IPS-15b (cell line): ENCODE data around the gene ADCY6.

ENCODE experiments used
- H3K27me3 ChIP-seq: one replicate; pipeline ENCODE4 v1.6.1; 2013; ENCODE audit warnings: low read length; ENCODE audit not compliant: control insufficient read depth, insufficient read depth
- H3K36me3 ChIP-seq: one replicate; pipeline ENCODE4 v1.6.1; 2013; ENCODE audit warnings: low read length; ENCODE audit not compliant: control insufficient read depth, insufficient read depth
- H3K4me1 ChIP-seq: one replicate; pipeline ENCODE4 v1.6.1; 2013; ENCODE audit warnings: mild to moderate bottlenecking, low read length; ENCODE audit not compliant: control insufficient read depth, insufficient read depth
- H3K4me3 ChIP-seq: one replicate; pipeline ENCODE4 v1.5.1; 2013; ENCODE audit warnings: low read depth, low read length
- H3K9ac ChIP-seq: one replicate; pipeline ENCODE4 v1.6.1; 2013; ENCODE audit warnings: low read depth, mild to moderate bottlenecking, low read length
- H3K9me3 ChIP-seq: one replicate; pipeline ENCODE4 v1.6.1; 2013; ENCODE audit warnings: mild to moderate bottlenecking, low read length; ENCODE audit not compliant: control insufficient read depth, insufficient read depth

ADCY6 gene

DNA sequence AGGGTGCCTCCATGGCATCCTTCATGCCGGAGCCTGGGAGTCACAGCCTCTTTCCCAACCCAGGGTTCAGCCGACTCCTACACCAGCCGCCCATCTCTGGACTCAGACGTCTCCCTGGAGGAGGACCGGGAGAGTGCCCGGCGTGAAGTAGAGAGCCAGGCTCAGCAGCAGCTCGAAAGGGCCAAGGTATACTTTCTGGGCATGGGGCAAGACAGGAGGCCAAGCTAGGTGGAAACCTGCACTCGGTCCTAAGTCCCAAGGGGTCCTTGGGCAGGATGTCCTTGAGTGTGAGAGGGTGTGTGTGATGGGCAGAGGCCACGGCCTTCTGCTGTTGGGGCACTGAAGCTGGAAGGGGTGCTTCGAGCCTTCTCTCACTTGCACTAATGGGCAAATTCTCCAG lies 34.4 kb upstream of the ADCY6 start:
- Histone ChIP-seq H3K36me3 (peaks cover 10% of the 10 kb centered on the region), H3K9ac (no peak overlapping the region), H3K4me1 (peaks cover 13% of the 10 kb centered on the region), H3K27me3 (peaks cover 21% of the 10 kb centered on the region), H3K4me3 (no peak overlapping the region), H3K9me3 (no peaks in the 10 kb centered on the region)

GRCh38 chr12:48822711-48823110 lies 33.8 kb upstream of the ADCY6 start:
- Histone ChIP-seq H3K36me3 (peaks cover 7% of the 10 kb centered on the region), H3K9ac (no peak overlapping the region), H3K9me3 (no peaks in the 10 kb centered on the region), H3K4me3 (no peak overlapping the region), H3K4me1 (peaks cover 13% of the 10 kb centered on the region), H3K27me3 (peaks cover 25% of the 10 kb centered on the region)

GRCh38 chr12:48822139-48822538 lies 33.2 kb upstream of the ADCY6 start:
- H3K36me3 ChIP-seq: peaks cover 4% of the 10 kb centered on the region
- no peak overlapping the region for H3K9ac ChIP-seq
- no peak overlapping the region for H3K4me3 ChIP-seq
- no peaks in the 10 kb centered on the region for H3K9me3 ChIP-seq
- peaks cover 30% of the 10 kb centered on the region for H3K27me3 ChIP-seq
- peaks cover 15% of the 10 kb centered on the region for H3K4me1 ChIP-seq

DNA sequence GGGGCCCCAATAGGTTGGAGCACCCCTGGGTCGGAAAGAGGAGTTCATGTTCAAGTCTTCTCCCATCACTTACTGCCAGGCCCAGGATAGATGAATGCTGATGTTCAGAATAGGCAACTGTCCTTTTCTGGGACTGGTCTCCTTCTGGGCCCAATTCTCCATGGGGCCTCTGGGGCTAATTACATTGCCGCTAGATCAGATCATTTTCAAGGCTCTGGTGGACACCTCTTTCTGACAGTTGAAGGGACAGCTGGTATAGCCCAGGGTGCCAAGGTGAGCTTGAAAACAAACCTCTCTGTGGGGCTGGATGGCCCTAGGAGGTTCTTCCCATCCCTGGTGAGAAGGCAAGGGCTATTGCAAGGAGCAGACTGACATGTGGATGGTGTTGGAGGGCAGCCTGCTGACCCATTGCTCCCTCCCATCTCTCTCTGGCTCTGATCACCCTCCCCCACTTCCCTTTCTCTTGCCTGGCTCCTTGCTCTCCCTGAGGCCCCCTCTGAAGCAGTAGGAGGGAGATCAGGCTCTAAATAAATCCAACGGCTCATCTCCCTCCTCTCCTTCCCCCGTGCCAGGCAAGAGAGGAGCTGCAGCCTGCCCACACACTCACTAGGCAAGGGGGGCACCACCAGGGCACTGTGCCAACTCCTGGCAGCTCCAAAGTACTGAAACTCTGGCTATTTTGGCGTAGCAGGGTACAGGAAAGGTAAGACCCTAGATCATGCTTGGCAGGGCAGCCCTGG lies 31.3 kb upstream of the ADCY6 start:
- Histone ChIP-seq H3K36me3 (no peaks in the 10 kb centered on the region), H3K9me3 (no peaks in the 10 kb centered on the region), H3K4me1 (peaks cover 18% of the 10 kb centered on the region), H3K27me3 (peaks cover 47% of the 10 kb centered on the region), H3K4me3 (no peak overlapping the region), H3K9ac (no peak overlapping the region)

- Histone ChIP-seq H3K27me3 (peaks cover 48% of the 10 kb centered on the region), H3K9me3 (no peaks in the 10 kb centered on the region), H3K4me1 (peaks cover 15% of the 10 kb centered on the region), H3K9ac (peak overlapping the region; percentile 24), H3K36me3 (no peaks in the 10 kb centered on the region), H3K4me3 (peak overlapping the region; percentile 88)
These were observed 30.1 kb upstream of the ADCY6 start for GRCh38 chr12:48818831-48819590.

DNA sequence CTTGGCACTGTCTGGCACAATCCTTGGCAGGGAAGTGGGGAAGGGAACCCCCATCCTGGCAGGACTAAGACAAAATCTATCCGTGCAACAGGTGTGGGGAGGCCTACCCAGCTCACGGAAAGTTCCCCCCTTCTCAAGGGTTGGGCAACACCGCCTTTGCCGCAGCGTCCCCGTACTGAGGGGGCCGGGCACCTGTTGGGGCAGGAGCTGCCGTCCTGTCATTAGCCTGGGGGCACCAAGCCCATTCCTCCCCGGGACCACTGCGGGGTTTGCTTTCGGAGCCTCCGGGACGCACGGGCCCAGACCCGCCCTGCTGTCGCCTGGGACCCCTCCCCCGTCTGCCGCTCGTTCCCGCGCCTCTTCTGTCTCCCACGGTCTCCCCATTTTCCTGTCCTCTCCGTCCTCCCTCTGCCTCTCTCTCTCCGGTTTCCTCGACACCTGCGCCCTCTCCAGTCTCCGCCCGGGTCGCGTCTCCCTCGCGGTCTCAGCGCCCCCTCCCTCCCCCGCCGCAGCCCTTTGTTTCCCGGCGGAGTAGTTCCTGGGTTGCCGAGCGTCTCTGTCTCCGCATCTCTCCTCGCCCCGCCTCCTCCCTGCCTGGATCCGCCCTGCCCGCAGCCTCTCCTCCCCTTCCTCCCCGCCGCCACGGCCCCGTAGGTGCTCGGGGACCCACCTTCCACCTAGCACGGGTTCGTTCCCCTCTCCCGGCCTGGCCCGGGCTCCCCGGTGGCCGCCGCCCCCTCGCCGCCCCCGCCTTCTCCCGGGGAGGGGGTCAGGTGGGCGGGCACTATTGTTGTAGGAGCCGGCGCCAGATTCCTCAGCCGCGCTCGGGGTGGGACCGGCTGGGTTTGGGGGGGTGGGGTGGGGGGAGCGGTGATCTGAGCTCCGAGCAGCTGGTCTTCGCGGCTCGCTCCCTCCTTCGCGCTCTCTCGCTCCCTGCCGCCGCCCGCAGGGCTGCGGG lies 29.3 kb upstream of the ADCY6 start, which contains the start of gene CACNB3:
CACNB3 (plus strand) TSS at position 624 of the 958 bp plus-strand sequence. CDS start 434 bp downstream, outside the sequence.
- Histone ChIP-seq H3K36me3 (no peaks in the 10 kb centered on the region), H3K4me1 (peaks cover 12% of the 10 kb centered on the region), H3K9me3 (no peaks in the 10 kb centered on the region), H3K4me3 (peak within 1 kb of the TSS; percentile 88), H3K27me3 (peaks cover 48% of the 10 kb centered on the region), H3K9ac (peak within 1 kb of the TSS; percentile 24)

DNA sequence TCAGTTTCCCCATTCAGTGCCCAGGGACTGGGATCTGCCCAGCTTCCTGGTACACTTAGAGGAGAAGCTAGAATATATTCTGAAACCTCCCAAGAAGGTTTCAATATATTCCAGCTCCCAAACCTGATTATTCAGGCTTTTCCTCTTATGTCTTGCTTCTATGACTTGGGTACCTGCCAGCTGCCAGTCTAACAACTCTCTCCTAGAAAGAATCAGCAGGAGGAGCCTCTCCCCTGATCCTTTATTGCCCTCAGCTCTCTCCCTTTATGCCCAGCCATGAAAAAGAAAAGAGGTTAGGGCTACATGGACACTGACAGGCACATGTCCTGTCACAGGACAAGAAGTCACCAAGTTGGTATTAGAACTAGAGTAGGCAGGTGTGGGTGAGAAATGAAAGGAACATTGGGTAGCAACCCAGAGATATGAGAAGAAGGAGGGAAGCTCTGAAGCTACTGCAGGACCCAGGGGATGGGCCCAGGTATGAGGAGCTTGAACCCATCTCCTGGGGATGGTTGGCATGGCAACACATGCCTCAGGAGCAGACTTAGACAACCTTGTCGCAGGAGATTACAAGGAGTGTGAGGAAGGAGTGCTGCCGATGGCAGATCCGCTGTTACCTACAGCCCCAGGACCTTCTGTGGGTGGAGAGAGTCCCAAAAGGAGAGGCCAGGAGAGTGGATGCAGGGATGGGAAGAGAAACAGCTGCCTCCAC lies 27.4 kb upstream of the ADCY6 start:
- H3K4me1 ChIP-seq: peaks cover 16% of the 10 kb centered on the region
- peak overlapping the region; percentile 86 for H3K4me3 ChIP-seq
- no peaks in the 10 kb centered on the region for H3K9me3 ChIP-seq
- H3K9ac ChIP-seq: no peak overlapping the region
- no peaks in the 10 kb centered on the region for H3K36me3 ChIP-seq
- peaks cover 60% of the 10 kb centered on the region for H3K27me3 ChIP-seq

DNA sequence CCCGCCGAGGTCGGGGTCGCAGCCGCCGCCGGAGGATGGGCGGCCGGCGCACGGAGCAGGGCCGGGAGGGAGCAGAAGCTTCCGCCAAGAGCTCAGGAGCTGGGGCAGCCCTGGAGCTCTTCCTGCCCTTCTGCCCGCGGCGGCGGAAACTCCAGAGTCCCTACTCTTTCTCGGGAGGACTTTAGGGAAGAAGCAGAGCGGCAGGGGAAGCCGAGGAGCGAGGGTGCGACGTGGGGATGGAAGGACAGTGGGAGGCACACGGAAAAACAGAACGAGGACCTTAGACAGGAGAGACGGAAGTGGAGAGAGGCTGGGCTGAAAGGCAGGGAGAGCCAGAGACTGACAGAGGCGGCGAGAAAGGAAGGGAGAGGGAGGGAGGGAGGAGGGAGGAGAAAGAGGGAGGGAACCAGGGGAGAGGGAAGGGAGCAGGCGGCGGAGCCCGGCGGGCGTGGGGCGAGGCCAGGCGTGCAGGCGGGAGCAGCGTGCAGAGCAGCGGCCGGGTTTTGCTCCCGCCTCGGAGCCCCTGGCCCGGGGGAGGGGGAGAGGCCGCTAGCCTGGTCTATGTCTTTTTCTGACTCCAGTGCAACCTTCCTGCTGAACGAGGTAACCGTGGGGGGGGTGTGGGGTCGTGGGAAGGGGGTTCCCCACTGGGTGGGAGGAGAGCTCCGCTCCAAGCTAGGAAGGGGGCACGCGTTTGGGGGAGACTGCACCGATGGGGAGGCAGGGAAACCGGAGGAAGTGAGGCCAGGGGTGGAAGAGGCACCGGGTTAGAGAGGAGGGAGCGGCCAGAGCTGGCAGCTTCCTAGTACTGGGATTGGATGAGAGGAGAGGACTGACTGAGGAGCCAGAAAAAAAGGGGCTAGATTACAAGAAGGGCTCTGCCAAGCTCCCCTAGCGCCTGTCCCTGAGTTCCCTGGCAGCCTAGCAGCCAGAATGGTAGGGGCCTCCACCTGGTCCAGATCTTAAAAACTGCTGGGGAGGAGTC lies 26.5 kb upstream of the ADCY6 start:
- Histone ChIP-seq H3K36me3 (no peaks in the 10 kb centered on the region), H3K4me3 (peak overlapping the region; percentile 86), H3K4me1 (peaks cover 23% of the 10 kb centered on the region), H3K27me3 (peaks cover 62% of the 10 kb centered on the region), H3K9me3 (no peaks in the 10 kb centered on the region), H3K9ac (no peak overlapping the region)

DNA sequence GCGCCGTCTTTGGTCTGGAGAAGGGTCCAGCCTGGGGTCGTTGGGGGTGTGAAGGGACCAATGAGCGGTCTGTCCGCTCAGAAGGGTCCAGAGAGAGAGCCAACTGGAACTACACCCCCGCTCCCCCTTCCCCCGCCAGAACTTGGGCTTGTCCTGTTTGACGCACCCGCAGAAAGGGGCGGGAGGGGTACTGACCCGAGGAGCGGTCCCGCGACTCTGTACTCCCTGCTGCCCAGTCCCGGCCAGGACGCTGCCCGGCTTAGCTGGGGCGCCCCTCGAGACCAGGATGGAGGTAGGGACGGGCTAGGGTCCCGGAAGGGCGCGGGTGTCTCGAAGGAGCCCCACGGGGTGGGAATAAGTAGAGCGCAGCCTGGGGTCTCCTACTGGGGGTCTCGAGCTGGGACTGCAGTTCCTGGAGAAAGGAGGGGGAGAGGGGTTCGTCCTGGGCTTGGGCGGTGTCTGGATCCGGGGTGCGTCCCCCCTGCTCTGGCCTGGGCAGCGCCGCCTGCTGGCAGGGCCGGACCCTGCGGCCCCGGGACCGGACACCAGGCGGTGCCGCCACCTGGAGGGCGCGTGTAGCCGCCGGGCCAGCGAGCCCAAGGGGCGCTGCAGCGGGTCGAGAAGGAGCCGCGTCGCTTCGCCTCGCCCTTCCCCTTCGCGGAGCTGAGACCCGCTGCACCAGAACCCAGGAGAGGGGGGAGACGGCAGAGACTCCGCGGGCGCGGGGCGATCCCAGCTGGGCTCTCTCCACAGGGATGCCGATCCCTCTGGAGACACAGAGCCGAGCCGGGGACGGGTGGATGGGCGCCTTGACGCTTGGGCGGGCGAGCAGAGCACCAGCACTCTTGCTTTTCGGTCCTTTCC lies 25.6 kb upstream of the ADCY6 start:
- H3K36me3 ChIP-seq: no peaks in the 10 kb centered on the region
- no peak overlapping the region for H3K9ac ChIP-seq
- peaks cover 18% of the 10 kb centered on the region for H3K4me1 ChIP-seq
- peak overlapping the region; percentile 86 for H3K4me3 ChIP-seq
- no peaks in the 10 kb centered on the region for H3K9me3 ChIP-seq
- H3K27me3 ChIP-seq: peaks cover 56% of the 10 kb centered on the region
